Smooth muscle cell (in vitro differentiated cells): Measurements from ENCODE around the gene ZNF771. TPM values are rescaled to one million over a fixed set of nuclear protein-coding genes. Genes with fewer than 3 reads are reported as not detected.

ENCODE experiments used
- DNase-seq: peaks from one replicate; lab custom pipeline; 2025; ENCODE audit not compliant: unreplicated experiment; lab: John Stamatoyannopoulos, UW
- H2AFZ ChIP-seq: fragments of 200-600 bp; sonication (generic); 2 replicates; pipeline ENCODE4 v1.6.0; 2016; ENCODE audit warnings: antibody characterized with exemption, low read depth, mild to moderate bottlenecking
- H3F3A ChIP-seq: fragments of 200-600 bp; sonication (generic); 2 replicates; pipeline ENCODE4 v1.6.0; 2017; ENCODE audit warnings: antibody characterized with exemption, low read depth
- H3K27ac ChIP-seq: fragments of 200-600 bp; sonication (generic); 2 replicates; pipeline ENCODE4 v1.5.1; 2016; ENCODE audit warnings: low read depth, mild to moderate bottlenecking
- H3K27me3 ChIP-seq: fragments of 200-600 bp; sonication (generic); 2 replicates; pipeline ENCODE4 v1.6.1; 2016; ENCODE audit warnings: low read depth, mild to moderate bottlenecking
- H3K36me3 ChIP-seq: fragments of 200-600 bp; sonication (generic); 2 replicates; pipeline ENCODE4 v1.5.1; 2016; ENCODE audit warnings: low read depth
- H3K4me1 ChIP-seq: fragments of 200-600 bp; sonication (generic); 2 replicates; pipeline ENCODE4 v1.5.1; 2016; ENCODE audit warnings: low read depth
- H3K4me2 ChIP-seq: fragments of 200-600 bp; sonication (generic); 2 replicates; pipeline ENCODE4 v1.6.0; 2016; ENCODE audit warnings: mild to moderate bottlenecking
- H3K4me3 ChIP-seq: fragments of 200-600 bp; sonication (generic); 2 replicates; pipeline ENCODE4 v1.5.1; 2016; ENCODE audit warnings: mild to moderate bottlenecking
- H3K79me2 ChIP-seq: fragments of 200-600 bp; sonication (generic); 2 replicates; pipeline ENCODE4 v1.6.0; 2016; ENCODE audit warnings: low read depth, mild to moderate bottlenecking
- H3K9ac ChIP-seq: fragments of 200-600 bp; sonication (generic); 2 replicates; pipeline ENCODE4 v1.6.0; 2016; ENCODE audit warnings: low read depth
- H3K9me3 ChIP-seq: fragments of 200-600 bp; sonication (generic); replicated peaks from 2 replicates; pipeline ENCODE4 v1.5.1; 2016; ENCODE audit warnings: low read depth
- H4K20me1 ChIP-seq: fragments of 200-600 bp; sonication (generic); 2 replicates; pipeline ENCODE4 v1.6.0; 2016; ENCODE audit warnings: low read depth
- CTCF ChIP-seq: fragments of 200-600 bp; sonication (generic); IDR thresholded peaks from 2 replicates; pipeline ENCODE4 v1.5.1; 2017; ENCODE audit warnings: borderline replicate concordance, mild to moderate bottlenecking, antibody characterized with exemption; ENCODE audit not compliant: insufficient read depth, poor library complexity, severe bottlenecking
- WGBS: methylation state at CpG from one replicate; pipeline ENCODE4 v1.1.7; 2016; ENCODE audit warnings: low lambda C conversion rate; 5-methylcytosine and 5-hydroxymethylcytosine counted together
- polyA plus RNA-seq: library from polyadenylated mRNA; unstranded; fragments of >200 nt; fragmentation: Nextera tagmentation; extraction: Ambion mirVana; gene quantifications from 2 replicates; pipeline ENCODE4 v1.2.1, GENCODE V29; 2016
- total RNA-seq: library from RNA; depleted of rRNA; stranded (reverse); fragments of >200 nt; gene quantifications from 2 replicates; pipeline ENCODE4 v1.2.3, GENCODE V29; 2014

Gene ZNF771
- total and polyA plus RNA-seq, 2 experiments from 2014 or later = 7.2 to 20.9 TPM

- 89% methylated on average over 4 of the region's 4 CpGs for WGBS
- Histone ChIP-seq H3K27ac (no peak overlapping the region), H3F3A (no peaks in the 10 kb centered on the region), H3K4me2 (no peak overlapping the region), H3K4me3 (no peak overlapping the region), H3K27me3 (no peaks in the 10 kb centered on the region), H3K9ac (no peak overlapping the region), H4K20me1 (peaks cover 5% of the 10 kb centered on the region), H3K79me2 (no peaks in the 10 kb centered on the region), H3K4me1 (peaks cover 14% of the 10 kb centered on the region), H3K9me3 (no peaks in the 10 kb centered on the region), H3K36me3 (no peaks in the 10 kb centered on the region), H2AFZ (no peak overlapping the region)
- no peak for DNase-seq
- TF ChIP-seq CTCF = no peak
These were observed 27.2 kb upstream of the ZNF771 start for GRCh38 chr16:30380072-30380802.

- no peak overlapping the region for H3K4me2 ChIP-seq
- H3F3A ChIP-seq = no peaks in the 10 kb centered on the region
- TF ChIP-seq CTCF = no peak
- no peaks in the 10 kb centered on the region for H3K79me2 ChIP-seq
- peaks cover 11% of the 10 kb centered on the region for H3K4me1 ChIP-seq
- H3K27ac ChIP-seq = no peak overlapping the region
- H3K4me3 ChIP-seq = no peak overlapping the region
- H3K36me3 ChIP-seq = no peaks in the 10 kb centered on the region
- H3K9ac ChIP-seq = no peak overlapping the region
- peaks cover 5% of the 10 kb centered on the region for H4K20me1 ChIP-seq
- WGBS = 93% methylated on average over 6 of the region's 6 CpGs
- H3K9me3 ChIP-seq = no peaks in the 10 kb centered on the region
- H3K27me3 ChIP-seq = no peaks in the 10 kb centered on the region
- H2AFZ ChIP-seq = no peak overlapping the region
- no peak for DNase-seq
These were observed 26.6 kb upstream of the ZNF771 start for GRCh38 chr16:30380803-30381208.

- whole genome bisulfite sequencing = 95% methylated on average over 13 of the region's 13 CpGs
- H3K27me3 ChIP-seq = no peaks in the 10 kb centered on the region
- H3K9ac ChIP-seq = no peak overlapping the region
- H3K27ac ChIP-seq = no peak overlapping the region
- no peaks in the 10 kb centered on the region for H3K79me2 ChIP-seq
- H3K4me3 ChIP-seq = no peak overlapping the region
- peaks cover 5% of the 10 kb centered on the region for H4K20me1 ChIP-seq
- H3K4me2 ChIP-seq = no peak overlapping the region
- H2AFZ ChIP-seq = no peak overlapping the region
- no peaks in the 10 kb centered on the region for H3K9me3 ChIP-seq
- DNase-seq = no peak
- no peak for TF ChIP-seq CTCF
- H3F3A ChIP-seq = no peaks in the 10 kb centered on the region
- H3K36me3 ChIP-seq = no peaks in the 10 kb centered on the region
- peaks cover 9% of the 10 kb centered on the region for H3K4me1 ChIP-seq
These were observed 25.9 kb upstream of the ZNF771 start for GRCh38 chr16:30381291-30382041.
